ENCODE data around the gene FBXO11.
A peak's percentile ranks its signal among the peaks of the same experiment; 100 is the strongest.

DNA sequence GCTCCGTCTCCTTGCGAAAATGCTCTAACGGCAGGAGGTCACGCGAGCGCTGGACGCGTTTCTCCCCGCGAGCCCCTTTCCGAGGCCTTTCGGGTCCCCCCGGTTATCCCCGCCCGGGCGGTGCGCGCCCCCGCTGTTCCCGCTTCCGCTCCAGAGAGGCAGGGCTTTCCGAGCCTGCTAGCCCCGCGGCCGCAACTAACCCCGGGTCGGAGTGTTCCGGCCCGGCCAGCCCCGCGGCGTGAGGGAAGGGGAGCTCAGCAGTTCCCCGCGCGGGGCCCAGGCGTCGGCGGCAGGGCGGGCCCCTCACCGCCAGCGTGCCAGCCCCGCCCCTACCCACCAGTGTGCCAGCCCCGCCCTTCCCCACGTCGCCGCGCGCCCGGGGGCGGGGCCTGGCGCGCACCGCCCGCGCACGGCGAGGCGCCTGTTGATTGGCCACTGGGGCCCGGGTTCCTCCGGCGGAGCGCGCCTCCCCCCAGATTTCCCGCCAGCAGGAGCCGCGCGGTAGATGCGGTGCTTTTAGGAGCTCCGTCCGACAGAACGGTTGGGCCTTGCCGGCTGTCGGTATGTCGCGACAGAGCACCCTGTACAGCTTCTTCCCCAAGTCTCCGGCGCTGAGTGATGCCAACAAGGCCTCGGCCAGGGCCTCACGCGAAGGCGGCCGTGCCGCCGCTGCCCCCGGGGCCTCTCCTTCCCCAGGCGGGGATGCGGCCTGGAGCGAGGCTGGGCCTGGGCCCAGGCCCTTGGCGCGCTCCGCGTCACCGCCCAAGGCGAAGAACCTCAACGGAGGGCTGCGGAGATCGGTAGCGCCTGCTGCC, 123.4 kb downstream of the FBXO11 start, which contains the start of gene MSH6:
- TF ChIP-seq, protein P1, sequence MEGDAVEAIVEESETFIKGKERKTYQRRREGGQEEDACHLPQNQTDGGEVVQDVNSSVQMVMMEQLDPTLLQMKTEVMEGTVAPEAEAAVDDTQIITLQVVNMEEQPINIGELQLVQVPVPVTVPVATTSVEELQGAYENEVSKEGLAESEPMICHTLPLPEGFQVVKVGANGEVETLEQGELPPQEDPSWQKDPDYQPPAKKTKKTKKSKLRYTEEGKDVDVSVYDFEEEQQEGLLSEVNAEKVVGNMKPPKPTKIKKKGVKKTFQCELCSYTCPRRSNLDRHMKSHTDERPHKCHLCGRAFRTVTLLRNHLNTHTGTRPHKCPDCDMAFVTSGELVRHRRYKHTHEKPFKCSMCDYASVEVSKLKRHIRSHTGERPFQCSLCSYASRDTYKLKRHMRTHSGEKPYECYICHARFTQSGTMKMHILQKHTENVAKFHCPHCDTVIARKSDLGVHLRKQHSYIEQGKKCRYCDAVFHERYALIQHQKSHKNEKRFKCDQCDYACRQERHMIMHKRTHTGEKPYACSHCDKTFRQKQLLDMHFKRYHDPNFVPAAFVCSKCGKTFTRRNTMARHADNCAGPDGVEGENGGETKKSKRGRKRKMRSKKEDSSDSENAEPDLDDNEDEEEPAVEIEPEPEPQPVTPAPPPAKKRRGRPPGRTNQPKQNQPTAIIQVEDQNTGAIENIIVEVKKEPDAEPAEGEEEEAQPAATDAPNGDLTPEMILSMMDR (IDR thresholded peaks at IDR 0.05): no peak
- TF ChIP-seq EZH2 (IDR thresholded peaks at IDR 0.05): peak; percentile 49
